IMR-90 (cell line): Measurements from ENCODE around the gene LNX1.

Source experiments
- CEBPB ChIP-seq: IDR thresholded peaks from 2 replicates; pipeline ENCODE4 v1.6.1; 2012; ENCODE audit warnings: low read depth, low read length, improper control_type of control experiment
- CTCF ChIP-seq: conservative IDR thresholded peaks from 2 replicates; pipeline ENCODE4 v1.5.1; 2012; ENCODE audit warnings: mild to moderate bottlenecking, low read depth, low read length, improper control_type of control experiment
- FOS ChIP-seq: fragments of 150-350 bp; IDR thresholded peaks from 2 replicates; pipeline ENCODE4 v1.6.1; 2016; ENCODE audit warnings: low read depth, low read length
- MAZ ChIP-seq: IDR thresholded peaks from 2 replicates; pipeline ENCODE4 v1.6.1; 2012; ENCODE audit warnings: low read depth, mild to moderate bottlenecking, low read length, improper control_type of control experiment, moderate library complexity, borderline replicate concordance
- MXI1 ChIP-seq: IDR thresholded peaks from 2 replicates; pipeline ENCODE4 v1.6.1; 2012; ENCODE audit warnings: low read depth, mild to moderate bottlenecking, low read length, moderate library complexity, borderline replicate concordance
- POLR2A ChIP-seq: IDR thresholded peaks from 2 replicates; pipeline ENCODE4 v1.6.1; 2012; ENCODE audit warnings: mild to moderate bottlenecking, low read depth, low read length
- RFX5 ChIP-seq: IDR thresholded peaks from 2 replicates; pipeline ENCODE4 v1.8.0; 2012; ENCODE audit warnings: low read depth, mild to moderate bottlenecking, low read length, moderate library complexity
- USF2 ChIP-seq: fragments of 150-350 bp; IDR thresholded peaks from 2 replicates; pipeline ENCODE4 v1.6.1; 2017; ENCODE audit warnings: mild to moderate bottlenecking, antibody characterized with exemption, low read length, low read depth

- no peak for TF ChIP-seq USF2
- TF ChIP-seq CTCF: no peak
- TF ChIP-seq RFX5: no peak
- no peak for TF ChIP-seq FOS
- no peak for TF ChIP-seq POLR2A
- no peak for TF ChIP-seq CEBPB
- no peak for TF ChIP-seq MAZ
- no peak for TF ChIP-seq MXI1
Measured at GRCh38 chr4:53480909-53481308, 110.4 kb downstream of the LNX1 start.
